ENCODE measurements around the gene HPCA.
A peak's percentile ranks its signal among the peaks of the same experiment; 100 is the strongest.

HPCA gene

DNA sequence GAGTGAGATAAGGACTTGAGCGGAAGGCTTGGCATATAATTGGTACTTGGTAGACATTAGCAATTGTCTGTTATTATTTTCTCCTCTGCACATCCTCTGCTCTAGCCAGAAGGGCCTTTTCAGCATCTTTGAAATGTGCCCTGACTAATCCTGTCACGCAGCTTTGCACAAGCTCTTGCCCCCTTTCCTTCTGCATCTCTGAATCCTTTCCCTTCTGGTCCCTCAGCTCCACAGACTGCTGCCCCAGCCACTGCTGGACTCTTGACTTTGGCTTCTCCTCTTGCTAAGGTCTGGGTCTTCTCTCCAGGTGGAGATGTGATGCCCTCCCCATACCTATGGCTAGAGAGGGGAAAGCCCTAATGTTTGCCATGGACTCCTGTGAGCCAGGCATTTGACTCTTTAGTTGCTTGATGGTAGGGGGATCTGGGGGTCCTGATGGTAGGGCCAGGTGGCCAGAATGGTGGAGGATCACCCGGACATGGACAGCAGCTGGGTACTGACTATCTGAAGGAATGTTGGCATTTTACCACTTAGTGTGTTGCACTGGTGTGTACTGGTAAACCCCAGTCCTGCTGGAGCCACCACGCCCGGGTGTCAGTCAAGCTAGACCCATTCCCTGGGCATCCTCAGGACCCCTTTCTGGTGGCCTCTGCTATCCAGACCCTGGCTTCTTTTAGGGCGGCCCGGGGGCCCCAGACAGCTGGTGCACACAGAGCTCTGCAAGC lies 4.4 kb downstream of the HPCA start:
- Histone ChIP-seq H3K27ac (no peak overlapping the region), H3K4me1 (no peaks in the 10 kb centered on the region), H3K27me3 (ENCODE audit: control insufficient read depth, insufficient read depth, low read length) (no peaks in the 10 kb centered on the region), H3K4me3 (ENCODE audit: low read depth, low read length) (no peak overlapping the region), H3K4me2 (ENCODE audit: low read length) (no peak overlapping the region), H2AFZ (no peak overlapping the region), H3K79me2 (no peaks in the 10 kb centered on the region), H3K36me3 (ENCODE audit: control insufficient read depth, insufficient read depth, low read length) (no peaks in the 10 kb centered on the region), H3K9ac (no peak overlapping the region), H3K9me3 (ENCODE audit: control insufficient read depth, low read length) (no peaks in the 10 kb centered on the region)
- no peak for TF ChIP-seq CTCF (IDR thresholded peaks at IDR 0.05)

DNA sequence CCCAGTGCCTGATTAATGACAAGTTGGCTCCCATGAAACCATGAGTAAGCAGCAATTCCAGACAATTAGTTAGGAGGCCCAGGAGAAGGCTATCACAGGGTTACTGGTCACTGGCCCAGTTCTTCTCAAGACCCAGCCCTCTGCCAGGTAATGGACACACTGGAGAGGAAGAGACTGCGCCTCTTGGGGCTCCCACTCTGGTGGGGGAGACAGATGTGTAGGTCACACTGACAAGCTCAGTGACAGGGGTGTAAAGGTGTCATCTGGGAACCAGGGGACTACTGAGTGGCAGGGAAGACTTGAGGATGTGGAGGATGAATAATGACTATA lies 4.9 kb downstream of the HPCA start:
- Histone ChIP-seq H2AFZ (no peak overlapping the region), H3K9me3 (ENCODE audit: control insufficient read depth, low read length) (no peaks in the 10 kb centered on the region), H3K9ac (no peak overlapping the region), H3K4me3 (ENCODE audit: low read depth, low read length) (no peak overlapping the region), H3K36me3 (ENCODE audit: control insufficient read depth, insufficient read depth, low read length) (no peaks in the 10 kb centered on the region), H3K4me1 (no peaks in the 10 kb centered on the region), H3K27me3 (ENCODE audit: control insufficient read depth, insufficient read depth, low read length) (no peaks in the 10 kb centered on the region), H3K79me2 (no peaks in the 10 kb centered on the region), H3K4me2 (ENCODE audit: low read length) (no peak overlapping the region), H3K27ac (no peak overlapping the region)
- no peak for TF ChIP-seq CTCF (IDR thresholded peaks at IDR 0.05)

GRCh38 chr1:32891630-32892029 lies 5.3 kb downstream of the HPCA start:
- H3K27ac ChIP-seq = no peak overlapping the region
- no peaks in the 10 kb centered on the region for H3K27me3 ChIP-seq (ENCODE audit: control insufficient read depth, insufficient read depth, low read length)
- no peaks in the 10 kb centered on the region for H3K9me3 ChIP-seq (ENCODE audit: control insufficient read depth, low read length)
- no peak for TF ChIP-seq CTCF (IDR thresholded peaks at IDR 0.05)
- no peaks in the 10 kb centered on the region for H3K4me1 ChIP-seq
- no peaks in the 10 kb centered on the region for H3K36me3 ChIP-seq (ENCODE audit: control insufficient read depth, insufficient read depth, low read length)
- no peaks in the 10 kb centered on the region for H3K79me2 ChIP-seq
- no peak overlapping the region for H2AFZ ChIP-seq
- no peak overlapping the region for H3K9ac ChIP-seq
- H3K4me2 ChIP-seq (ENCODE audit: low read length) = no peak overlapping the region
- H3K4me3 ChIP-seq (ENCODE audit: low read depth, low read length) = no peak overlapping the region

DNA sequence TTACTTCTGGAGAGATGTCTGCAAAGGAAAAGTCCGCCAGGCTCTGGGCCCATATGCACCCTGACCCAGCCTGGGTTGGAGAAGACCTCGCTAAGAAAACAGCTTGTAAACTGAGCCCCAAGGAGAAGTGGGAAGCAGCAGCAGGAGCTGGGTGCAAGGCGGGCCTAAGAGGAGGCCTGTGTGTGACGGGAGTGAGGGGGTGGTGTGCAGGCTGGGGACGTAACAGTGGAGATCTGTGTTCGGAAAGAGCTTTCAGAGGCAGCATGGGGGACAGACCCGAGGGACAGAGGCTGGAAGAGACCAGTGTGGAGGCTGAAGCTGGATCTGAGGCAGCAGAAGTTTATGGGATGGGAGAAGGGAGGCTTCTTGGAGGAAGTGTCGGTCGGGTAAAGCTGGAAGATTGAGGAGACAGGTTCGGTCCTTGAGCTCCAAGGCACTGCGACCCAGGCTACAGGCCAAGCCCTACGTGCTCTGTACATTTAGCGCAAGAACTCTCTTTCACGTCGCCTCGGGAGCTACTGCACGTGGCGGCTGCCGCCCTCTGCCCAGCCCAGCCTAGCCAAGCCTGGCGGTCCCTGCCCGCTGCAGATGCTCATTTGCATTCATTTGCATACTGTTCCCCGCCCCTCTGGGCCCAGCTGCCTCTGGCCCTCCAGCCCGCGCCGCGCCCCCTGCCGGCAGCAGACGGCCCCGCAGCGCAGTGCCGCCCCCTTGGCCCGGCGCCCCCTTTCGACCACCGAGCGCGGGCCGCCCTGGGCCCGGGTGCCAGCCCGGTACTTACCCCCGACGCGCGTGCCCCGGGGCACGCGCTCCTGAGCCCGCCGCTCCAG lies 6.3 kb downstream of the HPCA start:
- H2AFZ ChIP-seq = peak overlapping the region; percentile 70
- H3K27me3 ChIP-seq (ENCODE audit: control insufficient read depth, insufficient read depth, low read length) = no peaks in the 10 kb centered on the region
- no peak overlapping the region for H3K27ac ChIP-seq
- H3K79me2 ChIP-seq = no peaks in the 10 kb centered on the region
- peak overlapping the region; percentile 85 for H3K4me2 ChIP-seq (ENCODE audit: low read length)
- H3K36me3 ChIP-seq (ENCODE audit: control insufficient read depth, insufficient read depth, low read length) = no peaks in the 10 kb centered on the region
- no peak for TF ChIP-seq CTCF (IDR thresholded peaks at IDR 0.05)
- H3K9ac ChIP-seq = no peak overlapping the region
- no peaks in the 10 kb centered on the region for H3K4me1 ChIP-seq
- H3K4me3 ChIP-seq (ENCODE audit: low read depth, low read length) = peak overlapping the region; percentile 48
- H3K9me3 ChIP-seq (ENCODE audit: control insufficient read depth, low read length) = no peaks in the 10 kb centered on the region
